ENCODE results near the gene KIF14.

KIF14 gene

DNA sequence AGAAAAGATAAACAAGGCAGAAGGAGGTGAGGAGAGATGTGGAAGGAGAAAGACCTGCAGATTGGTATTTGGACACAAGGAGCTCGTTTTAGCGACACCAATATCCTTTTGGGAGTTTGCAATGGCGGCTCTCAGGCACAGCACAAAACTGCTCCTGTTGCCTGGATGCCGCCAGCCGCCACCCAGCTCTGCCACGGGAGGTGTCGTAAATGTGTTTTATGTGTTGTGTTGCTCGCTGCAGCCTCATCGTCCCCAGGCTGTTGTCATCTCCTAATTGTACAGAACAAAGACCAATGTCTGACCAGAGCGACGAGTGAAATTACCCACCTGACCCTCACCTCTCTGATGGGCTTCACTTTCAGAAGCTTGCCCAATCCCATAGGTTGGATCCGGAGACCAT lies 114.1 kb downstream of the KIF14 start:
- H3K79me2 ChIP-seq (ENCODE audit: insufficient read depth, low read length): no peaks in the 10 kb centered on the region
- no peak for TF ChIP-seq EZH2phosphoT487 (conservative IDR thresholded peaks at IDR 0.05; ENCODE audit: low read length)
- TF ChIP-seq, protein P1, sequence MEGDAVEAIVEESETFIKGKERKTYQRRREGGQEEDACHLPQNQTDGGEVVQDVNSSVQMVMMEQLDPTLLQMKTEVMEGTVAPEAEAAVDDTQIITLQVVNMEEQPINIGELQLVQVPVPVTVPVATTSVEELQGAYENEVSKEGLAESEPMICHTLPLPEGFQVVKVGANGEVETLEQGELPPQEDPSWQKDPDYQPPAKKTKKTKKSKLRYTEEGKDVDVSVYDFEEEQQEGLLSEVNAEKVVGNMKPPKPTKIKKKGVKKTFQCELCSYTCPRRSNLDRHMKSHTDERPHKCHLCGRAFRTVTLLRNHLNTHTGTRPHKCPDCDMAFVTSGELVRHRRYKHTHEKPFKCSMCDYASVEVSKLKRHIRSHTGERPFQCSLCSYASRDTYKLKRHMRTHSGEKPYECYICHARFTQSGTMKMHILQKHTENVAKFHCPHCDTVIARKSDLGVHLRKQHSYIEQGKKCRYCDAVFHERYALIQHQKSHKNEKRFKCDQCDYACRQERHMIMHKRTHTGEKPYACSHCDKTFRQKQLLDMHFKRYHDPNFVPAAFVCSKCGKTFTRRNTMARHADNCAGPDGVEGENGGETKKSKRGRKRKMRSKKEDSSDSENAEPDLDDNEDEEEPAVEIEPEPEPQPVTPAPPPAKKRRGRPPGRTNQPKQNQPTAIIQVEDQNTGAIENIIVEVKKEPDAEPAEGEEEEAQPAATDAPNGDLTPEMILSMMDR (IDR thresholded peaks at IDR 0.05; ENCODE audit: insufficient read depth, low read length, poor library complexity, severe bottlenecking): no peak
- H3K27ac ChIP-seq (ENCODE audit: low read depth, low read length): no peak overlapping the region
- H3K9ac ChIP-seq (ENCODE audit: low read length): no peak overlapping the region
- H3K4me3 ChIP-seq (ENCODE audit: insufficient read depth, low read length, poor library complexity, severe bottlenecking): no peak overlapping the region
- H3K4me2 ChIP-seq (ENCODE audit: low read depth, low read length, poor library complexity, severe bottlenecking): no peak overlapping the region
- H3K36me3 ChIP-seq (ENCODE audit: low read length): no peaks in the 10 kb centered on the region
- no peaks in the 10 kb centered on the region for H3K27me3 ChIP-seq (ENCODE audit: low read length)
- no peaks in the 10 kb centered on the region for H3K9me2 ChIP-seq (replicated peaks; ENCODE audit: insufficient read depth, low read length)
- no peaks in the 10 kb centered on the region for H3K9me3 ChIP-seq (ENCODE audit: insufficient read depth, low read length)
- H3F3A ChIP-seq (ENCODE audit: insufficient read depth): no peaks in the 10 kb centered on the region
- no peaks in the 10 kb centered on the region for H4K20me1 ChIP-seq (ENCODE audit: low read depth, low read length)
- H2AFZ ChIP-seq (ENCODE audit: low read depth, low read length, severe bottlenecking): no peak overlapping the region

DNA sequence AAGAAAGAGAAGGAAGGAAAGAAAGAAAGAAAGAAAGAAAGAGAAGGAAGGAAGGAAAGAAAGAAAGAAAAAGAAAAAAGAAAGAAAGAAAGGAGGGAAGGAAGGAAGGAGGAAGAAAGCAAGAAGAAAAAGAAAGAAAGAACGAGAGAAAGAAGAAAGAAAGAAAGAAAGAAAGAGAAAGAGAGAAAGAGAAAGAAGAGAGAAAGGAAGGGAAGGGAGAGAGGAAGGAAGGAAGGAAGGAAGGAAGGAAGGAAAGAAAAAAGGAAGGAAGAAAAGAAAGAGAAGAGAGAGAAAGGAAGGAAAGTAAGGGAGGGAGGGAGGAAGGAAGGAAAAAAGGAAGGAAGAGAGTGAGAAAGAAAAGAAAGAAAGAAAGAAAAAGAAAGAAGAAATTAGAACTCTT lies 115.3 kb downstream of the KIF14 start:
- Histone ChIP-seq H3K4me3 (ENCODE audit: insufficient read depth, low read length, poor library complexity, severe bottlenecking) (no peak overlapping the region), H3K36me3 (ENCODE audit: low read length) (no peaks in the 10 kb centered on the region), H3K27ac (ENCODE audit: low read depth, low read length) (no peak overlapping the region), H4K20me1 (ENCODE audit: low read depth, low read length) (no peaks in the 10 kb centered on the region), H3K4me2 (ENCODE audit: low read depth, low read length, poor library complexity, severe bottlenecking) (no peak overlapping the region), H3F3A (ENCODE audit: insufficient read depth) (no peaks in the 10 kb centered on the region), H3K79me2 (ENCODE audit: insufficient read depth, low read length) (no peaks in the 10 kb centered on the region), H3K9ac (ENCODE audit: low read length) (no peak overlapping the region), H2AFZ (ENCODE audit: low read depth, low read length, severe bottlenecking) (no peak overlapping the region), H3K9me3 (ENCODE audit: insufficient read depth, low read length) (no peaks in the 10 kb centered on the region), H3K27me3 (ENCODE audit: low read length) (no peaks in the 10 kb centered on the region), H3K9me2 (replicated peaks; ENCODE audit: insufficient read depth, low read length) (no peaks in the 10 kb centered on the region)
- no peak for TF ChIP-seq EZH2phosphoT487 (conservative IDR thresholded peaks at IDR 0.05; ENCODE audit: low read length)
- TF ChIP-seq, protein P1 (IDR thresholded peaks at IDR 0.05; ENCODE audit: insufficient read depth, low read length, poor library complexity, severe bottlenecking): no peak
